H9 (cell line): Measurements from ENCODE around the gene FTH1. TPM values are rescaled to one million over a fixed set of nuclear protein-coding genes. Genes with fewer than 3 reads are reported as not detected.

Experiments used
- DNase-seq: peaks from one replicate; pipeline ENCODE4 v3.0.0-alpha.2; 2017
- H2AFZ ChIP-seq: one replicate; pipeline ENCODE4 v1.6.1; 2013; ENCODE audit warnings: mild to moderate bottlenecking, low read length, control low read depth, moderate library complexity
- H2AK5ac ChIP-seq: 2 replicates; pipeline ENCODE4 v1.6.1; 2013; ENCODE audit warnings: low read length, control low read depth, mixed read lengths; ENCODE audit not compliant: insufficient read length
- H2BK120ac ChIP-seq: one replicate; pipeline ENCODE4 v1.6.1; 2013; ENCODE audit warnings: low read depth, mild to moderate bottlenecking, low read length, control low read depth, inconsistent platforms; ENCODE audit not compliant: poor library complexity, severe bottlenecking
- H2BK12ac ChIP-seq: 2 replicates; pipeline ENCODE4 v1.6.1; 2013; ENCODE audit warnings: low read length, control low read depth, mixed read lengths, low read depth; ENCODE audit not compliant: insufficient read length
- H2BK15ac ChIP-seq: 2 replicates; pipeline ENCODE4 v1.6.1; 2013; ENCODE audit warnings: low read depth, low read length, control low read depth
- H2BK20ac ChIP-seq: one replicate; pipeline ENCODE4 v1.6.1; 2013; ENCODE audit warnings: low read depth, mild to moderate bottlenecking, low read length, control low read depth, inconsistent platforms; ENCODE audit not compliant: poor library complexity, severe bottlenecking
- H2BK5ac ChIP-seq: 2 replicates; pipeline ENCODE4 v1.6.1; 2013; ENCODE audit warnings: low read length, control low read depth, mixed read lengths; ENCODE audit not compliant: insufficient read length
- H3K14ac ChIP-seq: 2 replicates; pipeline ENCODE4 v1.6.1; 2013; ENCODE audit warnings: low read length, control low read depth; ENCODE audit not compliant: insufficient read depth
- H3K18ac ChIP-seq: 2 replicates; pipeline ENCODE4 v1.6.1; 2013; ENCODE audit warnings: low read depth, mild to moderate bottlenecking, mixed read lengths, low read length, control low read depth; ENCODE audit not compliant: insufficient read length
- H3K23ac ChIP-seq: 2 replicates; pipeline ENCODE4 v1.6.1; 2013; ENCODE audit warnings: low read length, control low read depth, mixed read lengths, low read depth; ENCODE audit not compliant: insufficient read length
- H3K23me2 ChIP-seq: 2 replicates; pipeline ENCODE4 v1.6.1; 2013; ENCODE audit warnings: low read depth, mild to moderate bottlenecking, mixed read lengths, low read length, control low read depth; ENCODE audit not compliant: insufficient read length, poor library complexity, severe bottlenecking
- H3K27ac ChIP-seq: 2 replicates; pipeline ENCODE4 v1.5.1; 2013; ENCODE audit warnings: low read length, control low read depth, mixed read lengths, low read depth; ENCODE audit not compliant: insufficient read length
- H3K27me3 ChIP-seq: 2 replicates; pipeline ENCODE4 v1.6.1; 2013; ENCODE audit warnings: low read length, control low read depth, inconsistent platforms; ENCODE audit not compliant: insufficient read depth
- H3K4ac ChIP-seq: 2 replicates; pipeline ENCODE4 v1.6.1; 2013; ENCODE audit warnings: low read depth, mild to moderate bottlenecking, control low read depth, inconsistent platforms, low read length, moderate library complexity
- H3K4me1 ChIP-seq: 2 replicates; pipeline ENCODE4 v1.6.1; 2013; ENCODE audit warnings: low read length, control low read depth, inconsistent platforms; ENCODE audit not compliant: insufficient read depth
- H3K4me2 ChIP-seq: 2 replicates; pipeline ENCODE4 v1.6.1; 2013; ENCODE audit warnings: low read length, control low read depth, mixed read lengths; ENCODE audit not compliant: insufficient read length, insufficient read depth
- H3K56ac ChIP-seq: 2 replicates; pipeline ENCODE4 v1.6.1; 2013; ENCODE audit warnings: low read depth, mild to moderate bottlenecking, mixed read lengths, low read length, control low read depth; ENCODE audit not compliant: insufficient read length
- H3K79me1 ChIP-seq: 2 replicates; pipeline ENCODE4 v1.6.1; 2013; ENCODE audit warnings: low read depth, mild to moderate bottlenecking, moderate library complexity, low read length, control low read depth, inconsistent platforms; ENCODE audit not compliant: insufficient read depth, poor library complexity, severe bottlenecking
- H3K79me2 ChIP-seq: 2 replicates; pipeline ENCODE4 v1.6.1; 2013; ENCODE audit warnings: low read length, control low read depth, inconsistent platforms; ENCODE audit not compliant: insufficient read depth
- H3K9ac ChIP-seq: 2 replicates; pipeline ENCODE4 v1.6.1; 2013; ENCODE audit warnings: low read length, control low read depth, mixed read lengths; ENCODE audit not compliant: insufficient read length; ENCODE audit errors: extremely low read depth
- H3K9me3 ChIP-seq: one replicate; pipeline ENCODE4 v1.6.1; 2013; ENCODE audit warnings: low read depth, low read length, inconsistent platforms; ENCODE audit not compliant: control insufficient read depth
- H3T11ph ChIP-seq: one replicate; pipeline ENCODE4 v1.6.1; 2013; ENCODE audit warnings: mild to moderate bottlenecking, low read length, control low read depth, inconsistent platforms
- H4K20me1 ChIP-seq: one replicate; pipeline ENCODE4 v1.6.1; 2013; ENCODE audit not compliant: control insufficient read depth, insufficient read length, insufficient read depth
- H4K5ac ChIP-seq: 2 replicates; pipeline ENCODE4 v1.6.1; 2013; ENCODE audit warnings: low read depth, mild to moderate bottlenecking, mixed read lengths, low read length, control low read depth; ENCODE audit not compliant: insufficient read length
- H4K8ac ChIP-seq: replicated peaks from 2 replicates; pipeline ENCODE4 v1.6.1; 2013; ENCODE audit warnings: low read length, control low read depth, mixed read lengths, low read depth; ENCODE audit not compliant: insufficient read length
- H4K91ac ChIP-seq: 2 replicates; pipeline ENCODE4 v1.6.1; 2013; ENCODE audit warnings: low read depth, mild to moderate bottlenecking, moderate library complexity, mixed read lengths, low read length, control low read depth; ENCODE audit not compliant: insufficient read length
- H3K27ac Mint-ChIP-seq, 3 experiments: 2 replicates in 2 of 3; 3 replicates in 1 of 3; pipeline ENCODE4 v1.8.0; 2020 to 2021; ENCODE audit warnings: mixed read lengths in 3 of 3, mild to moderate bottlenecking in 1 of 3, moderate library complexity in 1 of 3
- H3K27me3 Mint-ChIP-seq: 2 replicates; pipeline ENCODE4 v1.8.0; 2021; ENCODE audit warnings: low read depth, mild to moderate bottlenecking, moderate library complexity, mixed read lengths
- H3K36me3 Mint-ChIP-seq, 3 experiments: 2 replicates in 2 of 3; 3 replicates in 1 of 3; pipeline ENCODE4 v1.8.0; 2020 to 2021; ENCODE audit warnings: low read depth in 3 of 3, mixed read lengths in 3 of 3; ENCODE audit not compliant: insufficient read depth in 1 of 3
- H3K4me1 Mint-ChIP-seq, 2 experiments: 2 replicates each; pipeline ENCODE4 v1.8.0; 2020; ENCODE audit warnings: mixed read lengths in 2 of 2
- H3K4me3 Mint-ChIP-seq, 2 experiments: 2 replicates in 1 of 2; 3 replicates in 1 of 2; pipeline ENCODE4 v1.8.0; 2020 to 2021; ENCODE audit warnings: mild to moderate bottlenecking in 2 of 2, mixed read lengths in 2 of 2, moderate library complexity in 1 of 2
- H3K9me3 Mint-ChIP-seq, 2 experiments: 2 replicates in 1 of 2; 3 replicates in 1 of 2; pipeline ENCODE4 v1.8.0; 2020; ENCODE audit warnings: mild to moderate bottlenecking in 2 of 2, mixed read lengths in 2 of 2, moderate library complexity in 1 of 2
- CTCF ChIP-seq: fragments of 200-600 bp; sonication (generic); conservative IDR thresholded peaks from 3 replicates; pipeline ENCODE4 v1.8.0; 2021; ENCODE audit warnings: antibody characterized with exemption, mild to moderate bottlenecking
- WGBS: extraction: QIAGEN DNeasy Blood & Tissue Kit; methylation state at CpG from one replicate; pipeline ENCODE4 v1.1.7; 2013; ENCODE audit warnings: missing lambda C conversion rate, low lambda C conversion rate, mixed read lengths; ENCODE audit not compliant: insufficient read length; ENCODE audit errors: extremely low coverage; 5-methylcytosine and 5-hydroxymethylcytosine counted together
- total RNA-seq: library from RNA; stranded (reverse); gene quantifications from 2 replicates; pipeline ENCODE4 v1.2.1, GENCODE V29; 2021

FTH1 gene
- total RNA-seq, 1 experiment from 2014 or later, result 1,505 TPM

GRCh38 chr11:61959114-61959513 lies 8.3 kb downstream of the FTH1 start:
- H3K9me3 ChIP-seq, result no peaks in the 10 kb centered on the region
- H2BK5ac ChIP-seq, result no peak overlapping the region
- no peak overlapping the region for H3K27ac ChIP-seq
- Mint-ChIP-seq H3K4me1 (peaks cover 0 to 10% of the 10 kb centered on the region in 2 experiments; a peak in 1 of 4 replicates), H3K27me3 (peaks cover 26% of the 10 kb centered on the region), H3K9me3 (no peaks in the 10 kb centered on the region; a peak in 1 of 5 replicates), H3K36me3 (peaks cover 9 to 16% (median 10%) of the 10 kb centered on the region in 3 experiments), H3K4me3 (no peak overlapping the region), H3K27ac (no peak overlapping the region)
- H3T11ph ChIP-seq, result no peak overlapping the region
- no CpG with 5 or more reads among the region's 2 CpGs for WGBS
- peak; percentile 19; the same call in 1 of the 3 replicates for TF ChIP-seq CTCF
- H3K14ac ChIP-seq, result no peak overlapping the region
- no peak overlapping the region for H2BK20ac ChIP-seq
- no peak overlapping the region for H3K9ac ChIP-seq
- H3K4ac ChIP-seq, result no peak overlapping the region
- peak; percentile 32 for DNase-seq
- no peak overlapping the region for H3K23ac ChIP-seq
- no peak overlapping the region for H2AFZ ChIP-seq
- H4K20me1 ChIP-seq, result no peaks in the 10 kb centered on the region
- no peaks in the 10 kb centered on the region for H3K4me1 ChIP-seq
- H4K5ac ChIP-seq, result no peak overlapping the region
- no peaks in the 10 kb centered on the region for H3K79me1 ChIP-seq
- no peak overlapping the region for H2AK5ac ChIP-seq
- H2BK120ac ChIP-seq, result no peak overlapping the region
- H4K91ac ChIP-seq, result no peak overlapping the region
- no peaks in the 10 kb centered on the region for H3K27me3 ChIP-seq
- H3K23me2 ChIP-seq, result peaks cover 8% of the 10 kb centered on the region
- H3K18ac ChIP-seq, result no peak overlapping the region
- no peak overlapping the region for H2BK15ac ChIP-seq
- no peak overlapping the region for H2BK12ac ChIP-seq
- no peaks in the 10 kb centered on the region for H3K79me2 ChIP-seq
- H3K4me2 ChIP-seq, result no peak overlapping the region
- no peak overlapping the region for H3K56ac ChIP-seq
- H4K8ac ChIP-seq, result no peak overlapping the region
